Ectodermal cell (in vitro differentiated cells): ENCODE data around the gene STBD1.

Source experiments
- H3K27ac ChIP-seq: 2 replicates; pipeline ENCODE4 v1.7.0; 2013; ENCODE audit warnings: mild to moderate bottlenecking, low read depth, low read length; ENCODE audit not compliant: insufficient read depth, poor library complexity, severe bottlenecking
- H3K27me3 ChIP-seq: 2 replicates; pipeline ENCODE4 v1.7.0; 2013; ENCODE audit warnings: mild to moderate bottlenecking, low read length; ENCODE audit not compliant: insufficient read depth, control insufficient read depth, poor library complexity, severe bottlenecking
- H3K36me3 ChIP-seq: one replicate; pipeline ENCODE4 v1.7.0; 2013; ENCODE audit warnings: low read length; ENCODE audit not compliant: control insufficient read depth, insufficient read depth
- H3K4me1 ChIP-seq: one replicate; pipeline ENCODE4 v1.7.0; 2013; ENCODE audit warnings: low read length; ENCODE audit not compliant: control insufficient read depth, insufficient read depth
- H3K4me3 ChIP-seq: 2 replicates; pipeline ENCODE4 v1.7.0; 2013; ENCODE audit warnings: low read depth, low read length, control low read depth; ENCODE audit not compliant: insufficient read depth
- H3K9me3 ChIP-seq: 2 replicates; pipeline ENCODE4 v1.7.0; 2013; ENCODE audit warnings: mild to moderate bottlenecking, low read length, moderate library complexity; ENCODE audit not compliant: control insufficient read depth
- WGBS, 2 experiments: methylation state at CpG; one replicate each; pipeline ENCODE4 v1.1.7; 2013; ENCODE audit warnings: missing lambda C conversion rate in 2 of 2; 5-methylcytosine and 5-hydroxymethylcytosine counted together

The STBD1 gene

GRCh38 chr4:76315267-76315918 is 8.9 kb downstream of the STBD1 start:
- H3K36me3 ChIP-seq: no peaks in the 10 kb centered on the region
- no peaks in the 10 kb centered on the region for H3K27me3 ChIP-seq
- H3K9me3 ChIP-seq: no peaks in the 10 kb centered on the region
- WGBS, 2 experiments: 82 to 87% methylated on average over 7 of the region's 7 CpGs
- H3K27ac ChIP-seq: no peak overlapping the region
- H3K4me1 ChIP-seq: no peaks in the 10 kb centered on the region
- H3K4me3 ChIP-seq: no peak overlapping the region

- Histone ChIP-seq H3K4me1 (no peaks in the 10 kb centered on the region), H3K27me3 (no peaks in the 10 kb centered on the region), H3K27ac (no peak overlapping the region), H3K9me3 (no peaks in the 10 kb centered on the region), H3K4me3 (no peak overlapping the region), H3K36me3 (no peaks in the 10 kb centered on the region)
- WGBS, 2 experiments: 86 to 93% methylated on average over 1 of the region's 1 CpG
These were observed 9.6 kb downstream of the STBD1 start for GRCh38 chr4:76316131-76316530.

- Histone ChIP-seq H3K4me3 (no peak overlapping the region), H3K27me3 (no peaks in the 10 kb centered on the region), H3K4me1 (no peaks in the 10 kb centered on the region), H3K9me3 (no peaks in the 10 kb centered on the region), H3K36me3 (no peaks in the 10 kb centered on the region), H3K27ac (no peak overlapping the region)
- WGBS, 2 experiments: 87 to 100% methylated on average over 1 of the region's 3 CpGs
These were observed 15.7 kb downstream of the STBD1 start for GRCh38 chr4:76322236-76322635.

GRCh38 chr4:76325072-76325471 is 18.5 kb downstream of the STBD1 start:
- no peak overlapping the region for H3K4me3 ChIP-seq
- no peaks in the 10 kb centered on the region for H3K36me3 ChIP-seq
- no peaks in the 10 kb centered on the region for H3K9me3 ChIP-seq
- H3K27ac ChIP-seq: no peak overlapping the region
- no peaks in the 10 kb centered on the region for H3K27me3 ChIP-seq
- no peaks in the 10 kb centered on the region for H3K4me1 ChIP-seq

- H3K27me3 ChIP-seq: no peaks in the 10 kb centered on the region
- H3K36me3 ChIP-seq: no peaks in the 10 kb centered on the region
- no peaks in the 10 kb centered on the region for H3K9me3 ChIP-seq
- H3K27ac ChIP-seq: no peak overlapping the region
- no peaks in the 10 kb centered on the region for H3K4me1 ChIP-seq
- no peak overlapping the region for H3K4me3 ChIP-seq
These were observed 20.0 kb downstream of the STBD1 start for GRCh38 chr4:76326515-76326914.

- no peaks in the 10 kb centered on the region for H3K9me3 ChIP-seq
- 85% methylated on average over 2 of the region's 3 CpGs; no CpG with 5 or more reads in 1 of the 2 experiments for WGBS, 2 experiments
- no peaks in the 10 kb centered on the region for H3K36me3 ChIP-seq
- H3K27ac ChIP-seq: no peak overlapping the region
- H3K4me1 ChIP-seq: no peaks in the 10 kb centered on the region
- H3K4me3 ChIP-seq: no peak overlapping the region
- no peaks in the 10 kb centered on the region for H3K27me3 ChIP-seq
These were observed 28.4 kb downstream of the STBD1 start for GRCh38 chr4:76334885-76335284.

GRCh38 chr4:76339364-76339763 is 32.8 kb downstream of the STBD1 start:
- H3K27ac ChIP-seq: no peak overlapping the region
- 73 to 84% methylated on average over 2 of the region's 2 CpGs for WGBS, 2 experiments
- no peaks in the 10 kb centered on the region for H3K4me1 ChIP-seq
- no peak overlapping the region for H3K4me3 ChIP-seq
- H3K36me3 ChIP-seq: no peaks in the 10 kb centered on the region
- no peaks in the 10 kb centered on the region for H3K9me3 ChIP-seq
- H3K27me3 ChIP-seq: no peaks in the 10 kb centered on the region

GRCh38 chr4:76341063-76341462 is 34.5 kb downstream of the STBD1 start:
- Histone ChIP-seq H3K4me3 (no peak overlapping the region), H3K27ac (no peak overlapping the region)

GRCh38 chr4:76342191-76342590 is 35.7 kb downstream of the STBD1 start:
- no peaks in the 10 kb centered on the region for H3K36me3 ChIP-seq
- no peak overlapping the region for H3K4me3 ChIP-seq
- H3K4me1 ChIP-seq: no peaks in the 10 kb centered on the region
- H3K9me3 ChIP-seq: no peaks in the 10 kb centered on the region
- H3K27me3 ChIP-seq: no peaks in the 10 kb centered on the region
- H3K27ac ChIP-seq: no peak overlapping the region
- 88 to 93% methylated on average over 1 of the region's 1 CpG for WGBS, 2 experiments

More at GRCh38 chr4:76341063-76341462, 34.5 kb downstream of the STBD1 start:
- no peaks in the 10 kb centered on the region for H3K4me1 ChIP-seq
- no peaks in the 10 kb centered on the region for H3K27me3 ChIP-seq
- no peaks in the 10 kb centered on the region for H3K9me3 ChIP-seq
- no peaks in the 10 kb centered on the region for H3K36me3 ChIP-seq

GRCh38 chr4:76342803-76343202 is 36.3 kb downstream of the STBD1 start:
- Histone ChIP-seq H3K27me3 (no peaks in the 10 kb centered on the region), H3K4me3 (no peak overlapping the region), H3K27ac (no peak overlapping the region), H3K9me3 (no peaks in the 10 kb centered on the region), H3K4me1 (no peaks in the 10 kb centered on the region), H3K36me3 (no peaks in the 10 kb centered on the region)
- 91% methylated on average over 2 of the region's 2 CpGs for WGBS, 2 experiments
